Gastrocnemius medialis (tissue), 4 donors: ENCODE data around the gene TFDP2.

ENCODE experiments used
- POLR2A ChIP-seq, 2 donors: fragments of 450-650 bp; IDR thresholded peaks; one replicate each; pipeline ENCODE4 v1.6.1; 2017; ENCODE audit warnings: antibody characterized with exemption in 2 of 2, mild to moderate bottlenecking in 2 of 2, moderate library complexity in 2 of 2
- TF ChIP-seq, protein P1 (sequence below), 5 experiments: fragments of 450-650 bp in 3 of 5; fragments of 200-600 bp in 2 of 5; sonication (generic) in 2 of 5; IDR thresholded peaks in 4 of 5; conservative IDR thresholded peaks in 1 of 5; 1 replicate in 4 of 5; 2 replicates in 1 of 5; pipeline ENCODE4 v1.5.1; 2016 to 2019; ENCODE audit warnings: antibody characterized with exemption in 5 of 5, mild to moderate bottlenecking in 3 of 5, moderate library complexity in 3 of 5

DNA sequence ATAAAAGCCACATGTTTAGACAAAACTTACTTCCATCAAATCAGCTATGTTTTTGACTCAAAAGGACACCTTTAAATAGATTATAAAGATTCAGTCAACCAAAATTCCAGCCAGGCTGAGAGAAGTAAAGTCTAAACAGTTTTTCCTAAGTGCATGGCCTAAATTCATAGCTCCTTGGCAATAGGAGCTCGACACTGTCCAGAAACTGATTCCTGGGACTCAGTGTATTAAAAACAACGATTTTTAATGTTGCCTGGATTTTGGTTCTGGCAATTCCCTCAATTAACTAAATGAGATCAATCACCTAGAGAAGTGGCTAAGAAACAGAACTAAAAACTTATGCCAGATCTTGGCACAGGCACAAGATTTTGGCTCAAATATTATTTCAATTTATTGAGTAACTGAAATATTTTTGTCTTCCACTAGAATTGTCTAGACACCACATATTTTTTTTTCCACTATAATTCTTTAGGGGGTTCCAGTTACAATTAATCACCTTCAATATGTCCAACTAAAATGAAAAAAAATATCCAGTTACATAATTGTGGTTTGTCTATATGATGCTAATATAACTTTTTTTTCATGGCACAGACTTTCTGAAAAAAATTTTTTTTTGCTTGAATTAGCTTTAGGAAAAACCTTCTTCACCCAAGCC, 135.9 kb downstream of the TFDP2 start:
- TF ChIP-seq, protein P1, sequence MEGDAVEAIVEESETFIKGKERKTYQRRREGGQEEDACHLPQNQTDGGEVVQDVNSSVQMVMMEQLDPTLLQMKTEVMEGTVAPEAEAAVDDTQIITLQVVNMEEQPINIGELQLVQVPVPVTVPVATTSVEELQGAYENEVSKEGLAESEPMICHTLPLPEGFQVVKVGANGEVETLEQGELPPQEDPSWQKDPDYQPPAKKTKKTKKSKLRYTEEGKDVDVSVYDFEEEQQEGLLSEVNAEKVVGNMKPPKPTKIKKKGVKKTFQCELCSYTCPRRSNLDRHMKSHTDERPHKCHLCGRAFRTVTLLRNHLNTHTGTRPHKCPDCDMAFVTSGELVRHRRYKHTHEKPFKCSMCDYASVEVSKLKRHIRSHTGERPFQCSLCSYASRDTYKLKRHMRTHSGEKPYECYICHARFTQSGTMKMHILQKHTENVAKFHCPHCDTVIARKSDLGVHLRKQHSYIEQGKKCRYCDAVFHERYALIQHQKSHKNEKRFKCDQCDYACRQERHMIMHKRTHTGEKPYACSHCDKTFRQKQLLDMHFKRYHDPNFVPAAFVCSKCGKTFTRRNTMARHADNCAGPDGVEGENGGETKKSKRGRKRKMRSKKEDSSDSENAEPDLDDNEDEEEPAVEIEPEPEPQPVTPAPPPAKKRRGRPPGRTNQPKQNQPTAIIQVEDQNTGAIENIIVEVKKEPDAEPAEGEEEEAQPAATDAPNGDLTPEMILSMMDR (IDR thresholded peaks at IDR 0.05 in 4 of 5, conservative IDR thresholded peaks at IDR 0.05 in 1 of 5): no peak
- TF ChIP-seq POLR2A (IDR thresholded peaks at IDR 0.05): no peak
